HG03565 (cell line): ENCODE results near the gene SPRR2B.
"Not testable (repeated sequence)": the region's sequence is repeated elsewhere in the genome, so short reads cannot be mapped to it uniquely, and the experiment has no call there.

Experiments used
- ATAC-seq: cut with Tn5 transposase; IDR thresholded peaks from one replicate; pipeline ENCODE4 v1.9.1; 2021; ENCODE audit warnings: mild to moderate bottlenecking, moderate library complexity; ENCODE audit not compliant: unreplicated experiment

The SPRR2B gene

DNA sequence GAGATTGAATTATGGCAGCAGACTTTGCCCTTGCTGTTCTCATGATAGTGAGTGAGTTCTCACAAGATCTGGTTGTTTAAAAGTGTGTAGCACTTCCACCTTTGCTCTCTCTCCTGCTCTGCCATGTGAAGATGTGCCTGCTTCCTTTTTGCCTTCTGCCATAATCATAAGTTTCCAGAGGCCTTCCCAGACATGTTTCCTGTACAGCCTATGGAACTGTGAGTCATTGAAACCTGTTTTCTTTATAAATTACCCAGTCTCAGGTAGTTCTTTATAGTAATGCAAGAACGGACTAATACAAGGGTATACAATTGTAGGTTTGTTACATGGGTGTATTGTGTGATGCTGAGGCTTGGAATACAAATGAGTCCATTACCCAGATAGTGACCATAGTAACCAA lies 36.2 kb downstream of the SPRR2B start:
- no peak for ATAC-seq

DNA sequence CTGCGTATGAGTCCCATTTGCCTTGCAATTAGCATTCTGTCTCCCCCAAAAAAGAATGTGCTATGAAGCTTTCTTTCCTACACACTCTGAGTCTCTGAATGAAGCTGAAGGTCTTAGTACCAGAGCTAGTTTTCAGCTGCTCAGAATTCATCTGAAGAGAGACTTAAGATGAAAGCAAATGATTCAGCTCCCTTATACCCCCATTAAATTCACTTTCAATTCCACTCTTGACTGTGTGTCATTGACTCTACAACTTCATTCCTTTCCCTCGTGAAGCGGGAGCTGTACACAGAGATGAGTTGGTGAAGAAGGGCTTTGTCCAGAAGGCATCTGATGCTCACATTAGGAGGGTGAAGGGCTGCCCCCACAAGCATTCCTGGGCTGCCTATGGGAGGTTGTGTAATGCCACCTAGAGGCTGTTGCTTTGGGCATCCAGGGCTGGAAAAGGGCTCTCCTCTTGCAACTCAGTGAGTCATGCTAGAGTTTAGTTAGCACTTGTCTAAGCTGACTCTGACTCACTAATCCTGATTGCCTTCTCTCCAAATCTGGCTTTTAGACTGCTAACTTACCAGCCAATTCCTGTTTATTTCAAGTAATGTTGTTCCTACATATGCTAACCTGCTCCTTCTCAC lies 38.6 kb downstream of the SPRR2B start:
- ATAC-seq, result no peak

DNA sequence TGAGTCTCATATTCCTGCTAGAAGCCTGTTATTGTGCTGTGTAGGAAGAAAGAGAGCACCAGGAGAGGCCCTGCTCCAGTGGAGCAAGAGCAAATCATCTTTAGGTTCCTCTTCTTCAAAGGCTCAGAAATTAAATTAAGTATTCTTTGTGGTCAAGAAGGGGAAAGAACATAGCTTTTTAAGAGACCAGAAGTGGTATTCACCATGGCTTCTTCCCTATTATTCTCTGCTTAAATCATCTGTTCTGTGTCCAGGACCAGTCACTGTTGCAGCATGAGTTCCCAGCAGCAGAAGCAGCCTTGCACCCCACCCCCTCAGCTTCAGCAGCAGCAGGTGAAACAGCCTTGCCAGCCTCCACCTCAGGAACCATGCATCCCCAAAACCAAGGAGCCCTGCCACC lies 39.3 kb downstream of the SPRR2B start:
- no peak for ATAC-seq

DNA sequence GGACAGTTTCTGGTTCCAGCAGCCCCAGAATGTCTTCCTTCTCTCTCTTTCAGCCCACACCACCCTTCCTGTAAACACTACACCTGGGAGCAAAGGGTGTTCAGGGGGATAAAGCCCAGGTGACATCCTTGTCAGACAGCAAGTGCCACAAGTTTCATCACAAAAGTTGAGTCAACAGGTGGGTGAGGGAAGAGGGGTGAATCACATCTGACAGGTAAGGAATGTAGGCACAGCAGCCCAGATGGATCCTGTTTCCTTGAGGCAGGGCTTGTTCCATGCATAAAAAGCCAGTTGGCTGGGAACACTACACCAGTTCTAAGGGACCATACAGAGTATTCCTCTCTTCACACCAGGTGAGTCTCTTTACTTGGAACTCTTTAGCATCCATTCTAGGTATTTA lies 40.5 kb downstream of the SPRR2B start, which contains the start of gene SPRR1B:
SPRR1B (plus strand) TSS at position 309 of the 400 bp plus-strand sequence. CDS start 1,143 bp downstream, outside the sequence.
- no peak for ATAC-seq

DNA sequence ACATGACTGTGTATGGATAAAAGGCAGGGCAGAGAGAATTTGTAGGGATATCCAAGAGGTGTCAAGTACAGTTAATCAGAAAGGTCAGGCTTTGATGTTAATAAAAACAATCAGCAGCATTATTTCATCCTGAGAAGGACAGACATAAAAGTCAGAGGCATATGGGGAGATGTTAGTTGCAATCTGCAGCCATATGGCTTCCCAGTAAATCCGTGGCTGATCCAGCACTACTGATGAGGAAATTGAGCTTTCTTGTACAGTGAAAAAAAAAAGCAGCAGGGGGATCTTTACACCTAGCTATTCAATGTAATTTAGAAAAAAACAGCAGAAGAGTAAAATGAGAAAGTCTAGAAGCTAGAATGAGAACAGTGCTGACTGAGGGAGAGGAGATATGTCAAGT lies 42.6 kb downstream of the SPRR2B start:
- ATAC-seq, result no peak

DNA sequence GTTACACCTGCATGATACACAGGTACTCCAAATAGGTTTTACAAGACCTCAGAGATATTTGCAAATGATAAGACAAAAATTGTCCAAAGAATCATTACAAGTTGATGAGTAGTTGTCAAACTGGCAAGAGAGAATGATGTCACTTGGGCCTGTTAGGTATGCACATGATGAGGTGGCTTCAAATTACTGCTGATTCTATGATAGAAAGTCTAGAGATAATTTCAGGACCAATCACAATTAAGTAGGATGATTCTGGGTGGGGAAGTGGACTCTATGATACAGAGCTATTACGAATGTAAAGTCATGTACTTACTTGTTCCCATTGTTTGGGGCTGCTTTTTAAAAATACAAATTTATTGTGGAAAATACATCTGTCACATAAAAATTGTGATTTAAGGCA lies 45.6 kb downstream of the SPRR2B start:
- no peak for ATAC-seq

DNA sequence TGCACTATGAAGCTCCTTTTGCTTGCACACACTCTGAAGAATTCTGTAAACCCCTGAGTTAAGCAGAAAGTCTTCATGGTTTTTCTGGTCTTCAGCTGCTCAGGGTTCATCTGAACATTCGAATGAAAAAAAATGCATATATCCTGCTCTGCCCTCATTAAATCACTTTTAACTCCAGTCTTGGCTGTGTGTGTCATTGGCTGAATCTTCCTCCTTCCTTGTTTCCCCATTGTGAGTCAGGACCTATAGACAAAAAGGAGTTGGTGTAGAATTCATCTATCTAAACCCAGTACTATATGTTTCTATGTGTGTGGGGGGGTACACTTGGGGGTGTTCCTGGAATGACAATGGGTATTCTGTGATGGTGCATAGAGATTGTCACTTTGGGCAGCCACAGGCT lies 47.0 kb downstream of the SPRR2B start:
- ATAC-seq, result no peak

DNA sequence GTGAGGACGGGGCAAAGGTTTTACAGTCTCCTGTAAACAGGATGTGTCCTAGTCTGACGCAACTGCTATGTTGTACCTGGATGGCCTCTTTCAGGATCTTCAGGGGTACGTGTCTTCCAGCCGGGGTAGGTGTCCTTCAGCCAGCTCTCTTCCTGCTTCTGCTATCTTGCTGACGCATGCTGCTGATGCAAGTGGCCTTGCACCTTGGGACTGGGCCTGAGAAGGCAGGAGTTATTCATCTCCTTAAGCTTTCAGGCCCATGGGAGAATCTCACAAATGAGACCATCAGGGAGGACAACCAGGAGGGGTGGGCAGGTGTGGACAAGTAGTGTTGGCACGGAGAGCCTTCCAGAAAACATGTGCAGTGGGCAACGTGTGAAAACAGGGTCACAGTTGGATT lies 48.3 kb downstream of the SPRR2B start:
- ATAC-seq, result no peak

DNA sequence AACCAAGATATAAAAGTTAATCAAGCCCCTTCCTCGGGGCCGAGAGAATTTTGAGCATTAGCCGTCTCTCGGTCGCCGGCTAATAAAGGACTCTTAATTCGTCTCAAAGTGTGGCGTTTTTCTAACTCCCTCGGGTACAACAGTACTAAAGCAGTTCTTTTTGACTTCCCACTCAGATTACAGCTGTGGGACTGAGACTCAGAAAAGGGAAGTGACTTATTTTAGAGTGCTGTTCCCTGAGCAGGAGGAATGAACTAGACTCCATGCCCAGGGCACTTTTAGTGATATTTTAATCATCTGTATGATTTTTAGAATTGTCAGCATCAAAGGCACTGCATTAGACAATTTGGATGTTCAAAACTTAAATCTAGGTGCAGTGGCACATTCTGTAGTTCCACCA lies 49.1 kb downstream of the SPRR2B start:
- ATAC-seq, result not testable (repeated sequence)

DNA sequence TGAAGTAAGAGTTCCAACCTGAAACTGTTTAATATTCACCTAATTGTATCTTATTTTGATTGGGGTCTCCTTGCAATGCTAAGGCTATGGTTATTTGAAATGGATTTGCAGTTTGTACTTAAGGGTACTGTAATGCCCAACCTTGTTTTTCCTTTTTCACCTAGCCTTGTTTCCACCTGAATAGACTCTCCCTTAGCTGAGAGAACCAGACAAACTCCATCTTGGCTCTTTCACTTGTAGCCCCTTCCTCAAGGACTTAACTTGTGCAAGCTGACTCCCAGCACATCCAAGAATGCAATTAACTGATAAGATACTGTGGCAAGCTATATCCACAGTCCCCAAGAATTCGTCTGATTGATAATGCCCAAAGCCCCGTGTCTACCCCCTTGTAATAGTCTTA lies 49.6 kb downstream of the SPRR2B start:
- ATAC-seq, result not testable (repeated sequence)
